ENCODE data around the gene OSER1. TPM values are rescaled to one million over a fixed set of nuclear protein-coding genes. Genes with fewer than 3 reads are reported as not detected.
A peak's percentile ranks its signal among the peaks of the same experiment; 100 is the strongest.

The OSER1 gene
- total RNA-seq, 1 experiment from 2014 or later, result 35.7 TPM

DNA sequence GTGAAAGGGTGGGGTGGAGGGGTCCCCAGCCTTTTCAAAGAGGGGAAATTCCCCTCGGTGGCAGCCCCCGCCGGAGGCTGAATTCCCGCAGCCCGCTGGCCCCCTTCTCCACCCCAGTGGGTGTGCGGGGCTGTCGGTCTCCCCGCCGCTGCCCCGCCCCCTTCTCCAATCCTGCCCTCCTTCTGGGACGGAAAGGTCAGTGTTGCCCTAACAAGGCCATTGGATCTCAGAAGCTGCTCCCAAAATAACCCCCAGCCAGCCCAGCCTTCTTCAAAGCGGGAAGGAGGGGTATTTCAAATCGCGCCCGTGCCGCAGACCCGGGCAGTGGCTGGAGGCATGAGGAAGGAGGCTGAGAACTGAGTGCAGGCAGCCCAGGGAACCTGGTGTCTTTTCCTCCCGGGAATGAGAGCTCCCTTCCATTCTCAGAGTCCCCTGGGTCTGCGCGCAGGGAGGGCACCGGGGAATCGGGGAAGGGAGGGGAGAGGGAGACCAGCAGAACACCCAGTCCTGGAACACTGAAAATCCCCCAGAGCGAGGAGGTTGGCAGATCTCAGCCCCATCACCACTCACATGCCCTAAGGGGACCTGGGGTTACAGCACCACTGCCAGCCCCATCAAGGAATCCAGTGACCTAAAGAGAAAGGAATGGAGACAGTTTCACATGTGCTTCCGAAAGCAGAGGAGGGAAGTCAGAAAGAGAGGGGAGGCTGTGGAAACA is 23.4 kb downstream of the OSER1 start, which contains the start of gene JPH2:
Gene JPH2 (minus strand): TSS at position 135 of the 718 bp plus-strand sequence. CDS start 483 bp downstream, outside the sequence.
- peak within 1 kb of the TSS; percentile 3 for H3K9ac ChIP-seq (ENCODE audit: extremely low read depth, insufficient read length, low read length)

More for the DNA sequence above, 23.4 kb downstream of the OSER1 start, which contains the start of gene JPH2:
- peak; percentile 68 for DNase-seq
- H4K5ac ChIP-seq (ENCODE audit: insufficient read length, low read depth, low read length), result no peak within 1 kb of the TSS
- no CpG with 5 or more reads among the region's 24 CpGs for WGBS (ENCODE audit: extremely low coverage, insufficient read length, low lambda C conversion rate)
- no peak within 1 kb of the TSS for H2BK20ac ChIP-seq (ENCODE audit: low read depth, low read length, poor library complexity, severe bottlenecking)
- no peak within 1 kb of the TSS for H3K56ac ChIP-seq (ENCODE audit: insufficient read length, low read depth, low read length)
- Mint-ChIP-seq H3K9me3 (no peaks in the 10 kb centered on the region), H3K4me1 (peaks cover 8 to 15% of the 10 kb centered on the region in 2 experiments), H3K27ac (no peak within 1 kb of the TSS), H3K4me3 (peak within 1 kb of the TSS; percentile 61 to 73), H3K36me3 (ENCODE audit: insufficient read depth in 1 of 3, low read depth in 3 of 3) (no peaks in the 10 kb centered on the region), H3K27me3 (ENCODE audit: low read depth) (peaks cover 15% of the 10 kb centered on the region)
- H2AK5ac ChIP-seq (ENCODE audit: insufficient read length, low read length), result no peak within 1 kb of the TSS
- TF ChIP-seq, protein P1, sequence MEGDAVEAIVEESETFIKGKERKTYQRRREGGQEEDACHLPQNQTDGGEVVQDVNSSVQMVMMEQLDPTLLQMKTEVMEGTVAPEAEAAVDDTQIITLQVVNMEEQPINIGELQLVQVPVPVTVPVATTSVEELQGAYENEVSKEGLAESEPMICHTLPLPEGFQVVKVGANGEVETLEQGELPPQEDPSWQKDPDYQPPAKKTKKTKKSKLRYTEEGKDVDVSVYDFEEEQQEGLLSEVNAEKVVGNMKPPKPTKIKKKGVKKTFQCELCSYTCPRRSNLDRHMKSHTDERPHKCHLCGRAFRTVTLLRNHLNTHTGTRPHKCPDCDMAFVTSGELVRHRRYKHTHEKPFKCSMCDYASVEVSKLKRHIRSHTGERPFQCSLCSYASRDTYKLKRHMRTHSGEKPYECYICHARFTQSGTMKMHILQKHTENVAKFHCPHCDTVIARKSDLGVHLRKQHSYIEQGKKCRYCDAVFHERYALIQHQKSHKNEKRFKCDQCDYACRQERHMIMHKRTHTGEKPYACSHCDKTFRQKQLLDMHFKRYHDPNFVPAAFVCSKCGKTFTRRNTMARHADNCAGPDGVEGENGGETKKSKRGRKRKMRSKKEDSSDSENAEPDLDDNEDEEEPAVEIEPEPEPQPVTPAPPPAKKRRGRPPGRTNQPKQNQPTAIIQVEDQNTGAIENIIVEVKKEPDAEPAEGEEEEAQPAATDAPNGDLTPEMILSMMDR (conservative IDR thresholded peaks at IDR 0.05), result no peak
- no peak within 1 kb of the TSS for H2BK5ac ChIP-seq (ENCODE audit: insufficient read length, low read length)
- H2BK120ac ChIP-seq (ENCODE audit: low read depth, low read length, poor library complexity, severe bottlenecking), result no peak within 1 kb of the TSS
- H3K18ac ChIP-seq (ENCODE audit: insufficient read length, low read depth, low read length), result peak within 1 kb of the TSS; percentile 45
- H3K79me1 ChIP-seq (ENCODE audit: insufficient read depth, low read depth, low read length, poor library complexity, severe bottlenecking), result no peaks in the 10 kb centered on the region
- peaks cover 8% of the 10 kb centered on the region for H3K23me2 ChIP-seq (ENCODE audit: insufficient read length, low read depth, low read length, poor library complexity, severe bottlenecking)
- no peaks in the 10 kb centered on the region for H3K27me3 ChIP-seq (ENCODE audit: insufficient read depth, low read length)
- H3K4me2 ChIP-seq (ENCODE audit: insufficient read depth, insufficient read length, low read length), result peak within 1 kb of the TSS; percentile 35
- H3K27ac ChIP-seq (ENCODE audit: insufficient read length, low read depth, low read length), result no peak within 1 kb of the TSS
- H4K20me1 ChIP-seq (ENCODE audit: control insufficient read depth, insufficient read depth, insufficient read length), result no peaks in the 10 kb centered on the region
- no peak within 1 kb of the TSS for H3T11ph ChIP-seq (ENCODE audit: low read length)
- no peaks in the 10 kb centered on the region for H3K79me2 ChIP-seq (ENCODE audit: insufficient read depth, low read length)
- peak within 1 kb of the TSS; percentile 60 for H3K14ac ChIP-seq (ENCODE audit: insufficient read depth, low read length)
- no peak within 1 kb of the TSS for H2BK12ac ChIP-seq (ENCODE audit: insufficient read length, low read depth, low read length)
- no peak within 1 kb of the TSS for H2AFZ ChIP-seq (ENCODE audit: low read length)
- no peak within 1 kb of the TSS for H4K91ac ChIP-seq (ENCODE audit: insufficient read length, low read depth, low read length)
- H3K9me3 ChIP-seq (ENCODE audit: control insufficient read depth, low read depth, low read length), result no peaks in the 10 kb centered on the region
- H4K8ac ChIP-seq (replicated peaks; ENCODE audit: insufficient read length, low read depth, low read length), result no peak within 1 kb of the TSS
- H2BK15ac ChIP-seq (ENCODE audit: low read depth, low read length), result no peak within 1 kb of the TSS
- H3K4ac ChIP-seq (ENCODE audit: low read depth, low read length), result no peak within 1 kb of the TSS
- no peaks in the 10 kb centered on the region for H3K4me1 ChIP-seq (ENCODE audit: insufficient read depth, low read length)
- no peak within 1 kb of the TSS for H3K23ac ChIP-seq (ENCODE audit: insufficient read length, low read depth, low read length)
